Neural progenitor cell (in vitro differentiated cells): ENCODE data around the gene PLA2G2F. TPM values are rescaled to one million over a fixed set of nuclear protein-coding genes. Genes with fewer than 3 reads are reported as not detected.

Experiments used
- DNase-seq: peaks from one replicate; pipeline ENCODE4 v3.0.0-alpha.2; 2016; ENCODE audit warnings: low spot score
- H2AFZ ChIP-seq: fragments of 200-600 bp; sonication (generic); replicated peaks from 2 replicates; pipeline ENCODE4 v1.6.1; 2016; ENCODE audit warnings: antibody characterized with exemption
- H3F3A ChIP-seq: fragments of 200-600 bp; sonication (generic); 2 replicates; pipeline ENCODE4 v1.6.1; 2016; ENCODE audit warnings: antibody characterized with exemption, low read depth
- H3K27ac ChIP-seq: fragments of 200-600 bp; sonication (generic); 2 replicates; pipeline ENCODE4 v1.5.1; 2016; ENCODE audit warnings: mild to moderate bottlenecking
- H3K27me3 ChIP-seq: fragments of 200-600 bp; sonication (generic); 2 replicates; pipeline ENCODE4 v1.6.1; 2016; ENCODE audit warnings: mild to moderate bottlenecking, moderate library complexity
- H3K36me3 ChIP-seq: fragments of 200-600 bp; sonication (generic); 2 replicates; pipeline ENCODE4 v1.5.1; 2016
- H3K4me1 ChIP-seq: fragments of 200-600 bp; sonication (generic); 2 replicates; pipeline ENCODE4 v1.6.1; 2016; ENCODE audit warnings: mixed run types
- H3K4me2 ChIP-seq: fragments of 200-600 bp; sonication (generic); 2 replicates; pipeline ENCODE4 v1.6.1; 2016
- H3K4me3 ChIP-seq: fragments of 200-600 bp; sonication (generic); 2 replicates; pipeline ENCODE4 v1.5.1; 2016
- H3K79me2 ChIP-seq: fragments of 200-600 bp; sonication (generic); 2 replicates; pipeline ENCODE4 v1.6.1; 2016; ENCODE audit warnings: low read depth
- H3K9ac ChIP-seq: fragments of 200-600 bp; sonication (generic); 2 replicates; pipeline ENCODE4 v1.6.1; 2016
- H3K9me3 ChIP-seq: fragments of 200-600 bp; sonication (generic); 2 replicates; pipeline ENCODE4 v1.5.1; 2016; ENCODE audit warnings: low read depth
- H4K20me1 ChIP-seq: fragments of 200-600 bp; sonication (generic); 2 replicates; pipeline ENCODE4 v1.6.1; 2016; ENCODE audit warnings: low read depth
- H3K27ac Mint-ChIP-seq: 3 replicates; pipeline ENCODE4 v1.8.0; 2021; ENCODE audit warnings: mixed read lengths
- H3K27me3 Mint-ChIP-seq: 2 replicates; pipeline ENCODE4 v1.8.0; 2022; ENCODE audit warnings: low read depth, mild to moderate bottlenecking, inconsistent platforms, moderate library complexity, mixed read lengths; ENCODE audit not compliant: insufficient read depth
- H3K36me3 Mint-ChIP-seq: 3 replicates; pipeline ENCODE4 v1.8.0; 2021; ENCODE audit warnings: mixed read lengths
- H3K4me1 Mint-ChIP-seq: 3 replicates; pipeline ENCODE4 v1.8.0; 2021; ENCODE audit warnings: mixed read lengths
- H3K4me3 Mint-ChIP-seq: 3 replicates; pipeline ENCODE4 v1.8.0; 2021; ENCODE audit warnings: mild to moderate bottlenecking, moderate library complexity, mixed read lengths
- H3K9me3 Mint-ChIP-seq: 3 replicates; pipeline ENCODE4 v1.8.0; 2020; ENCODE audit warnings: mixed read lengths
- CTCF ChIP-seq: fragments of 200-600 bp; sonication (generic); IDR thresholded peaks from 2 replicates; pipeline ENCODE4 v1.5.1; 2017; ENCODE audit warnings: antibody characterized with exemption, mild to moderate bottlenecking
- EZH2 ChIP-seq: fragments of 200-600 bp; sonication (generic); IDR thresholded peaks from 2 replicates; pipeline ENCODE4 v1.6.1; 2017; ENCODE audit warnings: antibody characterized with exemption, mild to moderate bottlenecking, moderate library complexity
- EZH2phosphoT487 ChIP-seq: fragments of 200-600 bp; sonication (generic); IDR thresholded peaks from 2 replicates; pipeline ENCODE4 v1.6.1; 2017; ENCODE audit warnings: antibody characterized with exemption
- total RNA-seq: library from RNA; depleted of rRNA; stranded (reverse); fragments of >200 nt; gene quantifications from 2 replicates; pipeline ENCODE4 v1.2.3, GENCODE V29; 2015; ENCODE audit warnings: low replicate concordance

Gene PLA2G2F
- total RNA-seq, 1 donor from 2014 or later = not detected

DNA sequence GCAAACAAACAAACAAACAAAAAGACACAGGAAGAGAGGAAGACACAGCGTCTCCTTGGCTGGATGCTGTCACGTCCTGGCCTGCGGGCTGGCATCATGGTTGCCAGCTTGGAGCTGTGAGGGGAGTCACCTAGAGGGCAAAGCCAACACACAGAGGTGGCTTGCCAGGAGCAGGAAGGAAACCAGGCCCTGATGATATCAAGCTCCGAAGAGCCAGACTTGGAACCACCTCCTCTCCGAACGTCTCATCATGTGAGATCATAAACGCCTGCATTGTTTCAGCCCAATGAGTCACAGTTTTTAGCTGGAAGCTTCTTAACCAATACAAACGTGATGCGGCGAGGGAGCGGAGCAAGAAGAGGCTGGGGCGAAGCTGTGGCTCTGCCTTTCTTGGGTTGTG, 28.4 kb upstream of the PLA2G2F start:
- TF ChIP-seq EZH2 = no peak
- no peak for TF ChIP-seq CTCF
- TF ChIP-seq EZH2phosphoT487 = no peak
- H3K9ac ChIP-seq = no peak overlapping the region

GRCh38 chr1:20111452-20111851, 27.7 kb upstream of the PLA2G2F start:
- no peaks in the 10 kb centered on the region for H3K36me3 ChIP-seq
- no peak for TF ChIP-seq EZH2
- no peak for TF ChIP-seq EZH2phosphoT487
- no peak for TF ChIP-seq CTCF
- no peaks in the 10 kb centered on the region for H3F3A ChIP-seq
- no peaks in the 10 kb centered on the region for H3K9me3 Mint-ChIP-seq
- no peaks in the 10 kb centered on the region for H3K27me3 ChIP-seq
- H2AFZ ChIP-seq = no peak overlapping the region
- H3K4me3 Mint-ChIP-seq = no peak overlapping the region
- H3K9me3 ChIP-seq = no peaks in the 10 kb centered on the region
- peaks cover 6% of the 10 kb centered on the region for H3K4me1 Mint-ChIP-seq
- H3K9ac ChIP-seq = no peak overlapping the region
- no peaks in the 10 kb centered on the region for H3K4me1 ChIP-seq
- peaks cover 13% of the 10 kb centered on the region for H3K27me3 Mint-ChIP-seq
- H3K27ac ChIP-seq = no peak overlapping the region
- H3K79me2 ChIP-seq = no peaks in the 10 kb centered on the region
- no peak for DNase-seq
- no peak overlapping the region for H3K4me3 ChIP-seq
- H3K36me3 Mint-ChIP-seq = no peaks in the 10 kb centered on the region
- H3K27ac Mint-ChIP-seq = no peak overlapping the region
- no peak overlapping the region for H3K4me2 ChIP-seq
- H4K20me1 ChIP-seq = no peaks in the 10 kb centered on the region

More for the DNA sequence above, 28.4 kb upstream of the PLA2G2F start:
- H2AFZ ChIP-seq = no peak overlapping the region
- H3K4me2 ChIP-seq = no peak overlapping the region
- no peaks in the 10 kb centered on the region for H4K20me1 ChIP-seq
- no peak overlapping the region for H3K27ac ChIP-seq
- Mint-ChIP-seq H3K27ac (no peak overlapping the region), H3K27me3 (peaks cover 10% of the 10 kb centered on the region), H3K36me3 (no peaks in the 10 kb centered on the region), H3K4me3 (no peak overlapping the region), H3K9me3 (no peaks in the 10 kb centered on the region), H3K4me1 (peaks cover 6% of the 10 kb centered on the region)
- no peaks in the 10 kb centered on the region for H3K79me2 ChIP-seq
- no peaks in the 10 kb centered on the region for H3K4me1 ChIP-seq
- H3K27me3 ChIP-seq = no peaks in the 10 kb centered on the region
- no peaks in the 10 kb centered on the region for H3K9me3 ChIP-seq
- no peak for DNase-seq
- no peaks in the 10 kb centered on the region for H3F3A ChIP-seq
- no peak overlapping the region for H3K4me3 ChIP-seq
- no peaks in the 10 kb centered on the region for H3K36me3 ChIP-seq

GRCh38 chr1:20112279-20113000, 26.7 kb upstream of the PLA2G2F start:
- Mint-ChIP-seq H3K4me3 (no peak overlapping the region), H3K4me1 (peaks cover 6% of the 10 kb centered on the region), H3K9me3 (no peaks in the 10 kb centered on the region), H3K27ac (no peak overlapping the region), H3K36me3 (no peaks in the 10 kb centered on the region), H3K27me3 (peaks cover 13% of the 10 kb centered on the region)
- DNase-seq = no peak
- Histone ChIP-seq H3K27me3 (no peaks in the 10 kb centered on the region), H4K20me1 (no peaks in the 10 kb centered on the region), H3K27ac (no peak overlapping the region), H3K36me3 (no peaks in the 10 kb centered on the region), H3K79me2 (no peaks in the 10 kb centered on the region), H3K4me2 (no peak overlapping the region), H3K4me1 (no peaks in the 10 kb centered on the region), H3F3A (no peaks in the 10 kb centered on the region), H3K4me3 (no peak overlapping the region), H3K9me3 (no peaks in the 10 kb centered on the region), H3K9ac (no peak overlapping the region), H2AFZ (no peak overlapping the region)
- TF ChIP-seq EZH2phosphoT487 (no peak), CTCF (no peak), EZH2 (no peak)
